CD4-positive, alpha-beta T cell treated with Interleukin-6 at 100 ng/mL for 8 hours (primary cell): ENCODE measurements around the gene TAT.

Experiments
- DNase-seq: peaks from one replicate; pipeline ENCODE4 v3.0.0-alpha.2; 2020; ENCODE audit warnings: mixed read lengths, low spot score

The TAT gene

DNA sequence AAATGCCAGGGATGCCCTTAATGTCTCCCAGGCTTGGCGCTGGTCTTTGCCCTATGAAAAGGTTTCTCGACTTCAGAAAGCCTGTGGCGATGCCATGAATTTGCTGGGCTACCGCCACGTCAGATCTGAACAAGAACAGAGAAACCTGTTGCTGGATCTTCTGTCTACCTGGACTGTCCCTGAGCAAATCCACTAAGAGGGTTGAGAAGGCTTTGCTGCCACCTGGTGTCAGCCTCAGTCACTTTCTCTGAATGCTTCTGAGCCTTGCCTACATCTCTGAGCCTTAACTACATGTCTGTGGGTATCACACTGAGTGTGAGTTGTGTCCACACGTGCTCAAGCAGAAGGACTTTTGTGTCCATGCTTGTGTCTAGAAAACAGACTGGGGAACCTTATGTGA is 39.2 kb downstream of the TAT start:
- peak; percentile 6 for DNase-seq

DNA sequence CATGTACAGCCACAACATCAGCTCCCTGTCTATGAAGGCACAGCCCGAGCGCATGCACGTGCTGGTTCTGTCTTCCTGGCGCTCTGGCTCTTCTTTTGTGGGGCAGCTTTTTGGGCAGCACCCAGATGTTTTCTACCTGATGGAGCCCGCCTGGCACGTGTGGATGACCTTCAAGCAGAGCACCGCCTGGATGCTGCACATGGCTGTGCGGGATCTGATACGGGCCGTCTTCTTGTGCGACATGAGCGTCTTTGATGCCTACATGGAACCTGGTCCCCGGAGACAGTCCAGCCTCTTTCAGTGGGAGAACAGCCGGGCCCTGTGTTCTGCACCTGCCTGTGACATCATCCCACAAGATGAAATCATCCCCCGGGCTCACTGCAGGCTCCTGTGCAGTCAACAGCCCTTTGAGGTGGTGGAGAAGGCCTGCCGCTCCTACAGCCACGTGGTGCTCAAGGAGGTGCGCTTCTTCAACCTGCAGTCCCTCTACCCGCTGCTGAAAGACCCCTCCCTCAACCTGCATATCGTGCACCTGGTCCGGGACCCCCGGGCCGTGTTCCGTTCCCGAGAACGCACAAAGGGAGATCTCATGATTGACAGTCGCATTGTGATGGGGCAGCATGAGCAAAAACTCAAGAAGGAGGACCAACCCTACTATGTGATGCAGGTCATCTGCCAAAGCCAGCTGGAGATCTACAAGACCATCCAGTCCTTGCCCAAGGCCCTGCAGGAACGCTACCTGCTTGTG is 40.0 kb downstream of the TAT start:
- DNase-seq, result no peak

DNA sequence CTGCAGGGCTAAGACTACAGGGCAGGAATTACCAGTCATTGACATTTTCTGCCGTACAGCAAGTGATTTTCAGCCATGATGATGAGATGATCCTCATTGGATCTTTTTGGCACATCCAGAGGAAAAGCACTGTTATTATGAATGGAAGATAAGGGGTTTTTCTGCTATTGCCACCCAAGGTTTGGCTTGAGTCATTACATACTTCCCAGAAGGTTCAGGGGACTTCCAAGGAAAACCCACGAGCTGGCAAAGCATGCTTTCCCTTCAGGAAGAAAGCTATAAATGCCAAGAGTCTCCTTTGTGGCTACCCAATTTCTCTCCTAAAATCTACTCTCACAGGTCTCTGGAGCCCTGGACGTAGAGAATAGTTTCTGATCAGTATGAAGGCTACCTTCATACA is 44.5 kb downstream of the TAT start:
- DNase-seq, result no peak

DNA sequence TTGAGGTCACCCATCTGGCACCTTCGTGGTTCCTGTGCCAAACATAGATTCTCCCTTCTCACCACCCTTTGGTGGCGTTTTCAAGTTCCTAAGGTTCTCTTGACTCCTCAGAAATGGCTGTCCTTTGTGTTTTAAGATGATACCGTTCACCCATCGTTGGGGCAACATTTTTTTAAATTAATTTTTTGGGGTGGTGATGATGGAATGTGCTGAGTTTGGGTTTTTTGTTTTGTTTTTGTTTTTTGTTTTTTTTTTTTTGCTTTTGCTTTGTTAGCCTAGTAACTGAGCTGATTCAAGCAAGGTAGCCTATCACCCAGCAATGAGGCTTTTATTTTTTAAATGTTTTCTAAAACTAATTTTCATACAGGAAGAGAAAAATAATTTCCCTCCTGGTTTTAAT is 48.0 kb downstream of the TAT start:
- no peak for DNase-seq

DNA sequence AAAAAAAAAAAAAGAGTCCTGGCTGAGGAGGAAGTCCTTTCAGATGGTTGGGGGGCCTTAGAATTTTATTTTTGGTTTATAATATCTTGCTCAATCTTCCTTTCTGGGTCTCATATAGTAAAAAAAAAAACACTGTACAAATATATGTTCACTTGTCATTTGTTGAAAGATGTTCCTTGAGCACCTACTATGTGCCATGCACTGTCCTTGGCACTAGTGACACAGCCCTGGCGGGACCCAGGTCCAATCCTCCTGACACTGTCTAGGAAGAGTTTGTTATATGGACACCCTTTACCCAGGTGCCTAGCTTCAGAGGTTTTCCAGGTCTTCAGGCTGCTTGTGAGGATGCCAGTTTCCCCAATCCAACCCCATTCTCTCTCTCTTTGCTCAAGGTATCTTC is 48.6 kb downstream of the TAT start:
- DNase-seq, result no peak

DNA sequence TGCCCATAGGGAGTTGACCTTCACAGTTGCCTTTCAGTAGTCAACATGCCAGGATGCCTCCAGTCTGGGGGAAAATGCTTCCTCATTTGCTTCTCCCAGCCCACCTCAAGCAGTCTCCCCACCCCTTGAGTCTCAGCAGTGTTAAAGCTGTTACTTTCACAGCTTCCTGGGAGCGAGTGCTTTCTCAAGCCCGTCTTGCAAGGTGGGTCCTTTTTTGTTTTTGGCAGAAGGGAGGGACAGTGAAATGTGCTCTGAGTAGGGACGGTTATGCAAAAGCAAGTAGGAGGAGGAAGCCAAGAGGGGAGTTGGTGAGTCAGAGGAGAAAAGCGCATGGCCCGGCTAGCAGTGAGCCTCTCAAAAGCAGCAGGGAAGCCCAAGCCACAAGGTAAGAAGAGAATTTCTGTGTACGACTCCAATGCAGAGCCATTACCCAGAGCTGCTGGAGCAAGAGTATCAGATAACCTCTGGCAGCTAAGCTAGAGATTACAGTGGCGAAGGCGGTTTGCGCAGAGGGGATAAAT is 50.7 kb downstream of the TAT start, which contains the start of gene CHST4:
Gene CHST4 (plus strand): TSS at position 316 of the 521 bp plus-strand sequence. CDS start 10,252 bp downstream, outside the sequence.
- no peak for DNase-seq

DNA sequence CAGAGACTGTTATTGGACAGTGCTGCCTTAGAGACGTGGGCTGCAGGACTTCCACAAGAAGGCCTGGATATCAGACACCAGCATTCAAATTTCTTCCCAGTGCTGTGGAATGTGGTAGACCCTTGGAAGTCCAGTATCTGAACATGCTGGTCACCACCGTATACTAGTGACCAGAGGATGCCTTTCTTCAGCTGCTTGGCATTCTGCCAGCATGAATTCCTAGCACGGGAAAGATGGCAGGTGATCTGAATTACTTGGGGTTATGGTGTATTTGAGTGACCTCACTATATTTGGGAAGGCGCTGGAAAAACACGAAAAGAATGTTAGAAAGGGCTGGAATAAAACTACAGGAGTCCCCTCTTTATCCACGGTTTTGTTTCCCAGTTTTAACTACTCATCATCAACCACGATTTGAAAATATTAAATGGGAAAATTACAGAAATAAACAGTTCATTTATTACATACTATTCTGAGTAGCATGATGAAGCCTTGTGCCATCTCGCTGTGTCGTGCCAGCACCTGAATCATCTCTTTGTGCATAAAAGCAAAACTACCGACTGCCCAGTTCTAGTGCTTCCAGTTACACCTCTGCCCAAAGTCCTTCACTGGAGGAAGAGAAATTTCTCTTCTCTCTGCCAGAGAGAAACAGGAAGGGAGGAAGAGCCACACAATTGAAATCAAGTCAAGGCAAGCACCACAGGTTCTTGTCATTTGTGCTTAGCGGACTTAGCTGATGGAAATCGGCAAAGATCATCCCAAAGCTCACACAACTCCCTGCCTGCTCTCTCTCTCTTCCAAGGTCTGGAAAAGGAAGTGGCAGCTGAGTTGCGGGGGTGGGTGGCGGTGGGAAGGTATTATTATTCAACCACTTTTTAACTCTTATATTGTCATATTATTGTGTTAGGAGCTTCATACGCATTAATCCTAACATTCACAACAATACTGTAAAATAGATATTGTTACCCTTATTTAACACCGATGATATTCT is 52.0 kb downstream of the TAT start:
- DNase-seq, result no peak

DNA sequence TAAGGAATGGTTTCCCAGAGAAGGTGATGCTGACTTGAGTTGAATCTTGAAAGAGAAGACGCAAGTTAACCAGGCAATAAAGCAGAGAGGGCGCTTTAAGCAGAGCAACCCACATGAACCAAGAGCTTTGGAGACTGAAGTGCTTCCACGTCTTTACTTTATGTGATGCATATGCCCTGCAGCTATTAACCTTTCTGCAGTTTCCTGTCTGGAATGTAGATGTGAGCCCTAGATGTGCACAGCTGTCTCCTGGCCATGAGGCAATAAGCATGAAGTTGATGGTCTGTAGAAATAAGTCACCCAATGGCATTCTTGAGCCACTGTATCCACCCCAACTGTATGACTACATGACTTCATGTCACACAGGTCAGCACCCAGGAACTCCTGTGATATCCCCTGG is 56.3 kb downstream of the TAT start:
- no peak for DNase-seq
